H1 (cell line): ENCODE results near the gene GGT6. TPM values are rescaled to one million over a fixed set of nuclear protein-coding genes. Genes with fewer than 3 reads are reported as not detected.

Experiments
- CTCF ChIA-PET: fragments of 300-600 bp; sonication (Branson Sonifier 250); formaldehyde crosslinking; loops from one replicate; lab custom pipeline; 2021; ENCODE audit not compliant: partially characterized antibody; lab: Charles Lee
- POLR2A ChIA-PET: fragments of 300-600 bp; sonication (Branson Sonifier 250); formaldehyde crosslinking; loops from one replicate; lab custom pipeline; 2021; ENCODE audit warnings: inconsistent platforms; ENCODE audit not compliant: partially characterized antibody; lab: Charles Lee
- DNase-seq, 2 experiments: peaks; one replicate each; pipeline versions ENCODE4 v3.0.0 to v3.0.0-alpha.2; 2010 to 2022; ENCODE audit warnings: low spot score in 2 of 2, low read depth in 1 of 2, mixed read lengths in 1 of 2
- FAIRE-seq: peaks from 2 replicates; lab custom pipeline; 2011; peaks lifted over from hg19 to GRCh38; lab: Jason Lieb, UNC
- H2AFZ ChIP-seq: 2 replicates; pipeline ENCODE4 v1.8.1; 2012; ENCODE audit warnings: low read length, inconsistent platforms
- H2AK5ac ChIP-seq: 2 replicates; pipeline ENCODE4 v1.6.1; 2013; ENCODE audit warnings: low read depth, low read length
- H2BK120ac ChIP-seq: replicated peaks from 2 replicates; pipeline ENCODE3; 2013; ENCODE audit warnings: low read depth, low read length, inconsistent platforms
- H2BK12ac ChIP-seq: 2 replicates; pipeline ENCODE4 v1.6.1; 2013; ENCODE audit warnings: low read depth, low read length
- H2BK15ac ChIP-seq: 2 replicates; pipeline ENCODE4 v1.6.1; 2013; ENCODE audit warnings: low read length
- H2BK20ac ChIP-seq: 2 replicates; pipeline ENCODE4 v1.6.1; 2013; ENCODE audit warnings: low read length
- H2BK5ac ChIP-seq: 2 replicates; pipeline ENCODE4 v1.6.1; 2013; ENCODE audit warnings: low read depth, low read length
- H3K14ac ChIP-seq: 2 replicates; pipeline ENCODE4 v1.6.1; 2013; ENCODE audit warnings: inconsistent platforms; ENCODE audit not compliant: insufficient read length
- H3K18ac ChIP-seq: 2 replicates; pipeline ENCODE4 v1.6.1; 2013; ENCODE audit warnings: low read length; ENCODE audit errors: extremely low read depth
- H3K23ac ChIP-seq: 2 replicates; pipeline ENCODE4 v1.6.1; 2013; ENCODE audit warnings: inconsistent platforms; ENCODE audit not compliant: insufficient read length
- H3K23me2 ChIP-seq: 2 replicates; pipeline ENCODE4 v1.6.1; 2013; ENCODE audit warnings: low read depth, low read length
- H3K27ac ChIP-seq: 2 replicates; pipeline ENCODE4 v1.6.1; 2011; ENCODE audit warnings: low read depth, low read length, inconsistent platforms
- H3K27me3 ChIP-seq, 4 experiments: replicated peaks in 1 of 4; 1 replicate in 1 of 4; 2 replicates in 3 of 4; pipeline versions ENCODE4 v1.6.1 to v1.8.1; 2011 to 2013; ENCODE audit warnings: low read length in 3 of 4, mild to moderate bottlenecking in 3 of 4, inconsistent platforms in 2 of 4, mixed read lengths in 2 of 4, moderate library complexity in 1 of 4; ENCODE audit not compliant: control insufficient read depth in 3 of 4, insufficient read depth in 3 of 4; ENCODE audit errors: extremely low read depth in 1 of 4
- H3K36me3 ChIP-seq, 4 experiments: 2 replicates each; pipeline versions ENCODE4 v1.6.1 to v1.8.1; 2011 to 2013; ENCODE audit warnings: mild to moderate bottlenecking in 4 of 4, low read length in 3 of 4, moderate library complexity in 2 of 4, control low read depth in 1 of 4, inconsistent platforms in 1 of 4; ENCODE audit not compliant: insufficient read depth in 4 of 4, control insufficient read depth in 2 of 4
- H3K4ac ChIP-seq: replicated peaks from 2 replicates; pipeline ENCODE3; 2013; ENCODE audit warnings: low read length, low read depth, mixed read lengths, inconsistent platforms; ENCODE audit not compliant: insufficient read length
- H3K4me1 ChIP-seq, 4 experiments: replicated peaks in 1 of 4; 1 replicate in 1 of 4; 2 replicates in 3 of 4; pipeline versions ENCODE4 v1.6.1 to v1.8.1; 2011 to 2013; ENCODE audit warnings: low read length in 3 of 4, inconsistent platforms in 2 of 4, mixed read lengths in 1 of 4; ENCODE audit not compliant: insufficient read depth in 4 of 4, control insufficient read depth in 3 of 4
- H3K4me2 ChIP-seq, 2 experiments: 2 replicates each; pipeline versions ENCODE4 v1.6.1 to v1.8.1; 2011 to 2013; ENCODE audit warnings: low read depth in 2 of 2, low read length in 2 of 2, control low read depth in 1 of 2, inconsistent platforms in 1 of 2, mild to moderate bottlenecking in 1 of 2; ENCODE audit not compliant: insufficient read depth in 1 of 2
- H3K4me3 ChIP-seq, 4 experiments: fragments of 200-600, 300-600 bp in 1 of 4; sonication (generic), shearing (Covaris generic), sonication (Bioruptor Twin) in 1 of 4; 2 replicates each; pipeline versions ENCODE4 v1.5.1 to v1.8.1; 2011 to 2016; ENCODE audit warnings: low read length in 4 of 4, low read depth in 3 of 4, control low read depth in 2 of 4, inconsistent platforms in 2 of 4, mild to moderate bottlenecking in 2 of 4, mixed read lengths in 1 of 4, moderate library complexity in 1 of 4; ENCODE audit not compliant: insufficient read depth in 2 of 4; ENCODE audit errors: extremely low read depth in 1 of 4
- H3K56ac ChIP-seq: replicated peaks from 2 replicates; pipeline ENCODE3; 2013; ENCODE audit warnings: low read depth, mild to moderate bottlenecking, mixed read lengths, low read length, inconsistent platforms; ENCODE audit not compliant: insufficient read length
- H3K79me1 ChIP-seq: 2 replicates; pipeline ENCODE4 v1.6.1; 2013; ENCODE audit warnings: low read depth, low read length, control low read depth
- H3K79me2 ChIP-seq, 2 experiments: 2 replicates each; pipeline versions ENCODE4 v1.6.1 to v1.8.1; 2012 to 2013; ENCODE audit warnings: low read length in 2 of 2, mild to moderate bottlenecking in 2 of 2, inconsistent platforms in 1 of 2; ENCODE audit not compliant: insufficient read depth in 2 of 2, control insufficient read depth in 1 of 2
- H3K9ac ChIP-seq, 4 experiments: replicated peaks in 1 of 4; 1 replicate in 1 of 4; 2 replicates in 3 of 4; pipeline versions ENCODE4 v1.6.1 to v1.8.1; 2011 to 2013; ENCODE audit warnings: low read depth in 3 of 4, low read length in 3 of 4, control low read depth in 2 of 4, mild to moderate bottlenecking in 2 of 4, moderate library complexity in 2 of 4, inconsistent platforms in 1 of 4; ENCODE audit errors: extremely low read depth in 1 of 4
- H3K9me3 ChIP-seq, 2 experiments: 2 replicates each; pipeline versions ENCODE4 v1.6.1 to v1.8.1; 2012 to 2013; ENCODE audit warnings: mild to moderate bottlenecking in 2 of 2, moderate library complexity in 2 of 2, control low read depth in 1 of 2, inconsistent platforms in 1 of 2, low read depth in 1 of 2, low read length in 1 of 2, mixed read lengths in 1 of 2; ENCODE audit not compliant: insufficient read depth in 2 of 2
- H4K20me1 ChIP-seq, 2 experiments: replicated peaks in 1 of 2; 2 replicates each; pipeline versions ENCODE3 to v1.8.1; 2011 to 2013; ENCODE audit warnings: inconsistent platforms in 2 of 2, low read length in 2 of 2, mild to moderate bottlenecking in 1 of 2; ENCODE audit not compliant: insufficient read depth in 2 of 2, control insufficient read depth in 1 of 2
- H4K5ac ChIP-seq: 2 replicates; pipeline ENCODE4 v1.6.1; 2013; ENCODE audit warnings: low read length, low read depth, mixed read lengths, inconsistent platforms; ENCODE audit not compliant: insufficient read length
- H4K8ac ChIP-seq: 2 replicates; pipeline ENCODE4 v1.8.0; 2013; ENCODE audit warnings: mild to moderate bottlenecking, moderate library complexity, low read length, inconsistent platforms; ENCODE audit not compliant: insufficient read depth; ENCODE audit errors: extremely low read depth
- H4K91ac ChIP-seq: replicated peaks from 2 replicates; pipeline ENCODE3; 2013; ENCODE audit warnings: low read length, mixed read lengths, inconsistent platforms; ENCODE audit not compliant: insufficient read length
- GABPA ChIP-seq: IDR thresholded peaks from 2 replicates; pipeline ENCODE4 v1.6.1; 2011; ENCODE audit warnings: mild to moderate bottlenecking, low read length, moderate library complexity, borderline replicate concordance; ENCODE audit not compliant: insufficient read depth
- GTF2F1 ChIP-seq: IDR thresholded peaks from 2 replicates; pipeline ENCODE4 v1.6.1; 2012; ENCODE audit warnings: low read depth, low read length, improper control_type of control experiment, borderline replicate concordance
- HDAC6 ChIP-seq: IDR thresholded peaks from one replicate; pipeline ENCODE4 v1.7.1; 2012; ENCODE audit warnings: low read depth, mild to moderate bottlenecking, inconsistent platforms, low read length, moderate library complexity
- JUN ChIP-seq: IDR thresholded peaks from 2 replicates; pipeline ENCODE4 v1.6.1; 2011; ENCODE audit warnings: low read depth, mild to moderate bottlenecking, improper control_type of control experiment, low read length
- JUND ChIP-seq: IDR thresholded peaks from 2 replicates; pipeline ENCODE4 v1.6.1; 2011; ENCODE audit warnings: mild to moderate bottlenecking, improper control_type of control experiment, low read length
- KDM1A ChIP-seq: fragments of 200-600, 300-600 bp; sonication (generic); IDR thresholded peaks from 2 replicates; pipeline ENCODE4 v1.7.1; 2016; ENCODE audit warnings: mild to moderate bottlenecking, low read length, borderline replicate concordance
- POLR2A ChIP-seq, 2 experiments: IDR thresholded peaks; 1 replicate in 1 of 2; 2 replicates in 1 of 2; pipeline ENCODE4 v1.6.1; 2011; ENCODE audit warnings: low read depth in 2 of 2, low read length in 2 of 2, mild to moderate bottlenecking in 2 of 2; ENCODE audit errors: control extremely low read depth in 1 of 2
- POU5F1 ChIP-seq: IDR thresholded peaks from 2 replicates; pipeline ENCODE4 v1.6.1; 2011; ENCODE audit warnings: low read depth, mild to moderate bottlenecking, low read length, moderate library complexity
- RNF2 ChIP-seq: fragments of 200-900, 300-1000 bp; sonication (generic); IDR thresholded peaks from 2 replicates; pipeline ENCODE4 v1.7.1; 2016; ENCODE audit warnings: borderline replicate concordance, low read depth, mild to moderate bottlenecking, antibody characterized with exemption, low read length; ENCODE audit not compliant: poor library complexity, severe bottlenecking; ENCODE audit errors: missing control alignments
- SP1 ChIP-seq: IDR thresholded peaks from 2 replicates; pipeline ENCODE4 v1.6.1; 2011; ENCODE audit warnings: low read depth, low read length
- WGBS, 2 experiments: shearing (Covaris generic) in 1 of 2; methylation state at CpG; one replicate each; pipeline versions ENCODE4 v1.1.6 to v1.1.7; 2013 to 2015; ENCODE audit warnings: low lambda C conversion rate in 2 of 2, mixed read lengths in 2 of 2, inconsistent platforms in 1 of 2, low coverage in 1 of 2, missing lambda C conversion rate in 1 of 2; ENCODE audit not compliant: insufficient replicate concordance in 2 of 2, insufficient coverage in 1 of 2, insufficient read length in 1 of 2; ENCODE audit errors: extremely low coverage in 1 of 2, missing lambda C conversion rate in 1 of 2; 5-methylcytosine and 5-hydroxymethylcytosine counted together
- polyA plus RNA-seq, 7 experiments: library from polyadenylated mRNA; depleted of rRNA in 3 of 7; stranded (reverse) in 5 of 7; unstranded in 2 of 7; fragments of >200 nt in 5 of 7; fragments of 200-250 nt in 2 of 7; gene quantifications; 1 replicate in 5 of 7; 2 replicates in 1 of 7; 4 replicates in 1 of 7; pipeline versions ENCODE4 v1.2.1 to v1.2.3, GENCODE V29; 2011 to 2013; ENCODE audit warnings: missing spikeins in 2 of 7, mixed read lengths in 2 of 7
- total RNA-seq: library from RNA; stranded (reverse); fragmentation: NEBNext Ultra II Directional; extraction: Animal tissue kit (Norgen Biotek cat#: 25700); gene quantifications from 2 replicates; pipeline ENCODE4 v1.2.1, GENCODE V29; 2021

GGT6 gene
- total and polyA plus RNA-seq, 2 of the 8 experiments (the other 6 are each of a cell fraction or from before 2014, with no cell fraction given): 0.18 TPM; not detected in 1

DNA sequence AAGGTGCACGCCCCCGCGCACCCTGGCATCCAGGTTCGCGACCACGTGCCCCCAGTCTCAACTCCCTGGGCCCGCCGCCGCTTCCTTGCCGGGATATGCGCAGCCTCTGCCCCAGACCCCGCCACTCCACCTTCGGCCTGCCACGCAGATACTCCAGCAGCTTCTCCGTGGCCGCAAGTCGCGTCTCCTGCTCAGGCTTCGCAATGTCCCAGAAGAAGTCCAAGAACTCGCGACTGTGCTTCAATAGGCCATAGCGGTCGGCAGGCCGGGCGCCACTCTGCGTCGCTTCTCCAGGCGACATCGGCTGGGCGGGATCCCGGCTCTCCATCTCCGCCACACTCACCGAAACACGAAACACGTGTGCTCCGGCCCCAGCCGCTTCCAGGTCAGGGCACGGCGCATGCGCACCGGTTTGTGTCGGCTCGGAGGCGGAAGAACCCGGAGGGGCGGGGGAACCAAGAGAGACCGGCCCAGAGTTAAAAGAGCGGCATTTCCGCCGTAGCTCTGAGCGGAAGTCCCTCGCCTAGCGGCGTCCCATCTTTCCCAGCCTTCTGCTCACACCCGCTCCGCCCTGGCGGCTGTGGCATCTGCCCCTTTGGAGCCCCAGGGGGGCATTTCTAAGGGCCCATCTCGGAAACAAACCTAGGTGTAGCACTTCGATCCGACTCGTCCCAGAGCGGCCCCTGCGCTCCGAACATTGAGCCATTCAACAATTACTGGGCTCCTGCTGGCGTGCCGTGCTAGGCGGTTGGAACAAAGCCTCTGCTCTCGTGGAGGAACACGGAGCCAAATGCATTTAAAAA lies 5.2 kb downstream of the GGT6 start, which contains the start of gene MYBBP1A:
Gene MYBBP1A (minus strand): TSS at position 388 of the 803 bp plus-strand sequence. CDS start 60 bp downstream, at position 328.
- FAIRE-seq: no peak
- Histone ChIP-seq H3K56ac (peak within 1 kb of the TSS; percentile 77), H2AFZ (no peak within 1 kb of the TSS; the same call in 1 of the 2 replicates), H3K9ac (peak within 1 kb of the TSS; percentile 70 to 87 (median 82)), H2BK15ac (peak within 1 kb of the TSS; percentile 83; the same call in 1 of the 2 replicates), H3K27ac (peak within 1 kb of the TSS; percentile 74; the same call in 1 of the 2 replicates), H3K79me1 (peaks cover 13% of the 10 kb centered on the region), H3K4me3 (peak within 1 kb of the TSS; percentile 73 to 94 (median 84)), H4K5ac (peak within 1 kb of the TSS; percentile 1), H4K8ac (peak within 1 kb of the TSS; percentile 95; the same call in 1 of the 2 replicates), H3K27me3 (no peaks in the 10 kb centered on the region), H2BK5ac (peak within 1 kb of the TSS; percentile 87), H3K4me1 (peaks cover 6 to 17% (median 10%) of the 10 kb centered on the region in 4 experiments; a peak in 6 of 7 replicates), H3K18ac (peak within 1 kb of the TSS; percentile 87), H3K4me2 (peak within 1 kb of the TSS; percentile 79 to 96), H2BK12ac (peak within 1 kb of the TSS; percentile 35; the same call in 1 of the 2 replicates), H3K23me2 (peaks cover 14% of the 10 kb centered on the region; the same call in 1 of the 2 replicates), H3K79me2 (peaks cover 0 to 21% of the 10 kb centered on the region in 2 experiments; a peak in 3 of 4 replicates), H2AK5ac (peak within 1 kb of the TSS; percentile 77; the same call in 1 of the 2 replicates), H3K9me3 (no peaks in the 10 kb centered on the region), H4K91ac (peak within 1 kb of the TSS; percentile 96), H2BK20ac (no peak within 1 kb of the TSS), H3K36me3 (peaks cover 24 to 33% (median 29%) of the 10 kb centered on the region in 4 experiments; a peak in 7 of 8 replicates), H3K4ac (peak within 1 kb of the TSS; percentile 73), H2BK120ac (no peak within 1 kb of the TSS), H3K14ac (no peak within 1 kb of the TSS), H3K23ac (no peak within 1 kb of the TSS), H4K20me1 (peaks cover 0 to 7% of the 10 kb centered on the region in 2 experiments)
- POLR2A ChIA-PET: interaction anchor here (0.6 to 32.8 kb wide), 8 partner anchors 26 to 154 kb away, joined by 3 to 546 read pairs (median 4); partner anchors contain the start of genes SMTNL2 and SPNS2
- peak; percentile 84 to 96 for DNase-seq
- 3% methylated on average over 65 of the region's 69 CpGs; no CpG with 5 or more reads in 1 of the 2 experiments for WGBS, 2 experiments
- CTCF ChIA-PET: interaction anchor here (0.5 to 1.4 kb wide), 4 partner anchors 12 to 340 kb away, joined by 3 to 6 read pairs (median 3); no protein-coding TSS in a partner anchor
- TF ChIP-seq POLR2A (IDR thresholded peaks at IDR 0.05; ENCODE audit: control extremely low read depth in 1 of 2, low read depth in 2 of 2, low read length in 2 of 2): peak in 1 of 2 experiments; percentile 78; a peak in 2 of 3 replicates
- no peak for TF ChIP-seq JUND
- TF ChIP-seq SP1: 0 out of 2 replicates have a peak, but pooled peaks have one; percentile 17
- TF ChIP-seq JUN: no peak
- no peak for TF ChIP-seq RNF2
- TF ChIP-seq GTF2F1: no peak
- peak; percentile 85; the same call in 1 of the 2 replicates for TF ChIP-seq GABPA
- no peak for TF ChIP-seq HDAC6
- TF ChIP-seq KDM1A: no peak
- TF ChIP-seq POU5F1: no peak
